HPDE6-E6E7 (cell line): ENCODE data around the gene SPTBN2.

ENCODE experiments used
- DNase-seq: peaks from one replicate; pipeline ENCODE4 v3.0.0; 2011; ENCODE audit warnings: missing footprints; ENCODE audit errors: extremely low spot score

Gene SPTBN2

GRCh38 chr11:66685276-66686099 is 43.5 kb downstream of the SPTBN2 start:
- DNase-seq, result no peak

GRCh38 chr11:66684635-66685034 is 44.4 kb downstream of the SPTBN2 start:
- DNase-seq, result no peak

- DNase-seq, result no peak
These were observed 45.1 kb downstream of the SPTBN2 start for GRCh38 chr11:66683877-66684276.

GRCh38 chr11:66680966-66681645 is 47.9 kb downstream of the SPTBN2 start:
- DNase-seq, result no peak

- DNase-seq, result peak; percentile 87
These were observed 51.2 kb downstream of the SPTBN2 start, which contains the start of gene RBM4B for GRCh38 chr11:66677599-66678375. Gene RBM4B (minus strand): TSS chr11:66677887. CDS start chr11:66677079, 808 bp downstream.

GRCh38 chr11:66676931-66677598 is 52.0 kb downstream of the SPTBN2 start:
- no peak for DNase-seq

GRCh38 chr11:66676282-66676919 is 52.6 kb downstream of the SPTBN2 start:
- no peak for DNase-seq

- DNase-seq, result no peak
These were observed 53.9 kb downstream of the SPTBN2 start for GRCh38 chr11:66674964-66675602.

GRCh38 chr11:66670816-66671215 is 58.2 kb downstream of the SPTBN2 start:
- no peak for DNase-seq

GRCh38 chr11:66665369-66665768 is 63.6 kb downstream of the SPTBN2 start:
- no peak for DNase-seq

GRCh38 chr11:66663741-66664296 is 65.2 kb downstream of the SPTBN2 start:
- DNase-seq, result no peak

- DNase-seq, result no peak
These were observed 69.3 kb downstream of the SPTBN2 start for GRCh38 chr11:66659763-66660162.

GRCh38 chr11:66653123-66653522 is 75.9 kb downstream of the SPTBN2 start:
- DNase-seq, result no peak

- DNase-seq, result no peak
These were observed 76.4 kb downstream of the SPTBN2 start for GRCh38 chr11:66652651-66653050.

- no peak for DNase-seq
These were observed 78.0 kb downstream of the SPTBN2 start for GRCh38 chr11:66651016-66651415.

- DNase-seq, result no peak
These were observed 79.1 kb downstream of the SPTBN2 start for GRCh38 chr11:66649903-66650302.

- no peak for DNase-seq
These were observed 82.2 kb downstream of the SPTBN2 start for GRCh38 chr11:66646828-66647227.

GRCh38 chr11:66643745-66644437 is 85.1 kb downstream of the SPTBN2 start:
- no peak for DNase-seq

GRCh38 chr11:66641834-66642233 is 87.2 kb downstream of the SPTBN2 start:
- DNase-seq, result no peak
